Stimulated activated CD8-positive, alpha-beta memory T cell treated with anti-CD3 and anti-CD28 coated beads, Interleukin-7, amount 100 ng/mL, for 24 hours (primary cell): ENCODE data around the gene TOMM6.
"Not testable (repeated sequence)": the region's sequence is repeated elsewhere in the genome, so short reads cannot be mapped to it uniquely, and the experiment has no call there.

Source experiments
- DNase-seq: peaks from one replicate; pipeline ENCODE4 v3.0.0-alpha.2; 2020; ENCODE audit warnings: low read depth

Gene TOMM6

DNA sequence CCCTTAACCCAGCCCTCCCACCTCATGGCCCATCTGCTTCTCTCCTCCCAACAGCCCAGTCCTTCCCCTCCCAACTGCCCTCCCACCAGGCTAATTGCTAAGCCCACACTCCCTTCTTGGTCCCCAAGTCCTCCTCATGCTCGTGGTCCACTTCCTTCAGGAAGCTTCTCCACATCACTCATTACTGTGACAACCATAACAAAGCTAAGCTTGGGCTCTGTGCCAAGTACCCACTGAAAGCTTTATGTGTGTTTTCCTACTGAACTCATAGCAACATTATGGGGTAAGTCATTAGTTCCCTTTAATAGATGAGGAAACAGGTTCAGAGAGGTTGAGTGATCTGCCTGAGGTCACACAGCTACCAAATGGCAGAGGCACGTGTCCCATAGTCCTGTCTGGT lies 24.0 kb upstream of the TOMM6 start:
- DNase-seq: no peak

DNA sequence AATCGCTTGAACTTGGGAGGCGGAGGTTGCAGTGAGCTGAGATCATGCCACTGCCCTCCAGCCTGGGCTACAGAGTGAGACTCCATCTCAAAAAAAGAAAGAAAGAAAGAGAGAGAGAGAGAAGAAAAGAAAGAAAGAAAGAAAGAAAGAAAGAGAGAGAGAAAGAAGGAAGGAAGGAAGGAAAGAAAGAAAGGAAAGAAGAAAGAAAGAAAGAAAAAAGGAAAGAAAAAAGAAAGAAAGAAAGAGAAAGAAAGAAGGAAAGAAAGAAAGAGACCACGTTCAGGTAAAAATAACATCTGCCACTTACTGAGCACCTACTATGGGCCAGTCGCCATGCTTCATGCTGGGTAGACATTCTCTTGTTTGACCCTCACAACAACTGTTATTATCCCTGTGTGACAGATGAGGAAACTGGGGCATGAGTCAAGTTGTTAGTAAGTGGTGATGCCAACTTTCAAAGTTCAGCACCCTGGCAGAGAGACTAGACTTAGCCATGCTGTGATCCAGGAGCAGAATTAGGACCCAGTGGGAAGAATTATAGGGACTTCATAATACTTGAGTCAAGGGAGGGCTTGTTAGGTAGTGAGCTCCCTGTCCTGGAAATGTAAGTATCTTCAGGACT lies 21.3 kb upstream of the TOMM6 start:
- DNase-seq: not testable (repeated sequence)

DNA sequence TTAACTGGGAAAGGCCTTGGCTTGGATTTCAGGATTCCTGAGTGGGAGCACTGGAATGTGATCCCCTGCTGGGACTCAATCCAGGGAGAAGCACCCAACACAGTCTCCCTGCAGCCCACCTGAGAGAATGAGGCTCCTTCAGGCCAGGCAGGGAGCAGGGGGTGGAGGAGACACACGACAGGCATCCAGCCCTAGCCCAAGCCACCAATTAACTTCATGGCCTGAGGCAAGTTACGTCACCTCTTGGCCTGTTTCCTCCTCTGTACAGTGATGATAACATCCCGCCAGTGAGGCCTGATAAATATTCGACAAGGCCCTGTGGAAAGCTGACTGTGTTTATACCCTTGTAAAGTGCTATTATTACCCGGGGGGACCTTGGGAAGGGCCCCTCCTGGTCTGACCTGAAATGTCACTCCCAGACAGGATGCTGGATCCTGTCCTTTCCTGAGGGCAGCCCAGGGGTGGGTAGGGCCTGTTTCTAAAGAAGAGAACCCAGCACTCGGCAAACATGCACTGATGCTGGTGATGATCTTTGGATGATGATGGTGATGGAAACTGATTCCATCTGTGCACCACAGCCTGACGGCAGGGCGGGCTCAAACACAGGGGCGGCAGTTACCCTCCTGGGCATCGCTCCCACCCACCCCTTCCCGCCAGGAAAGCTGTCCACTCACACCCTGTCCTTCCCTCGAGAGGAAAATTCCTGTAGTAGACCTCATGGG lies 20.2 kb upstream of the TOMM6 start:
- DNase-seq: no peak

GRCh38 chr6:41768545-41769308 lies 18.8 kb upstream of the TOMM6 start:
- no peak for DNase-seq

DNA sequence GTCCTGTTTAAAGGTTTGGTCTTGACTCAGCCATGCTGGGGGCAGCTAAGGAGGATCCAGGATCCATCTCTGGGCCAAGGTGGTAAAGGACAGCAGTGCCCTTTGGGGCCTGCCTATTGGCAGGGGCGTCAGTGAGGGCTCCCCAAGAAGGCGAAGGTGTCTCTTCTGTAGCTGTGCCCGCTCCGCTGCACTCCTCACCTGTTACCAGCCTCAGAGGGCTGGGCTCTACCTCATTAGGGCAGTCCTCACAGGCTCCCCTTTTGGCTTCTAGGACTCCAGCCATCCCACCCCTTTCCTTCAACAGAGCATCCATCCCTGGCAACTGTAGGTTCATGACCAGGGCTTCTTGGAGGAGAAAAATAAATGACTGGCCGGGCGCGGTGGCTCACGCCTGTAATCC lies 18.1 kb upstream of the TOMM6 start:
- DNase-seq: no peak

DNA sequence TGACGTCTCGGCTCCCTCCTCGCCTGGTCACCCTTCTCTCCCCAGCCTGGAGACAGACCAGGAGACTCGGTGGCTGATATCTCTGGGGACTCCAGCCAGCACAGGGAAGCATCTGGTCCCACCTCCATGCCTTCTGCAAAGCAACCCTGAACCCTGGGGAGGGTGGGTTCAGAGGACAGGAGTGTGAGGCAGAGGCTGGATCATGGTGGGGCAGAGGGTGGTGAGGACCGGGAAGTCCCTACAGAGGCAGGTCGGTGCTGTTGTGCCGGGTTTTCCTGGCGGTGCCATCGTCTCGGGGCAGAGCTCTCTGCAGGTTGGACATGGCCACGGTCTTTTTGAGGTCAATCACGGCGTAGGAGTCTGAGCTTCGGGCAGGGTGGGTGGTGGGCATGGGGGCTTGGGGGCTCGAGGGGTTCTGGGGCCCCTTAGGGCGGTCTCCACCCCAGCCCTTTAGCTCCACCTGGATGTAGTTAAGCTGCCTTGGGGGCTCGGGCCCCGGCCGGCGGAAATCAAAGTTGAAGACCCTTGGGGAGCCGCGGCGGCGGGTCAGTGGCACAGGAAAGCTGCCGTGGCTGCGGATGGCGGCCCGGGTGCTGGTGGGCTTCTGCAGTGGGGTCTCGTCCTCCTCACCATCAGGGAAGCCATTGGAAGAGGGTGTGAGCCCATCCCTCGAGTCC lies 17.0 kb upstream of the TOMM6 start:
- no peak for DNase-seq

DNA sequence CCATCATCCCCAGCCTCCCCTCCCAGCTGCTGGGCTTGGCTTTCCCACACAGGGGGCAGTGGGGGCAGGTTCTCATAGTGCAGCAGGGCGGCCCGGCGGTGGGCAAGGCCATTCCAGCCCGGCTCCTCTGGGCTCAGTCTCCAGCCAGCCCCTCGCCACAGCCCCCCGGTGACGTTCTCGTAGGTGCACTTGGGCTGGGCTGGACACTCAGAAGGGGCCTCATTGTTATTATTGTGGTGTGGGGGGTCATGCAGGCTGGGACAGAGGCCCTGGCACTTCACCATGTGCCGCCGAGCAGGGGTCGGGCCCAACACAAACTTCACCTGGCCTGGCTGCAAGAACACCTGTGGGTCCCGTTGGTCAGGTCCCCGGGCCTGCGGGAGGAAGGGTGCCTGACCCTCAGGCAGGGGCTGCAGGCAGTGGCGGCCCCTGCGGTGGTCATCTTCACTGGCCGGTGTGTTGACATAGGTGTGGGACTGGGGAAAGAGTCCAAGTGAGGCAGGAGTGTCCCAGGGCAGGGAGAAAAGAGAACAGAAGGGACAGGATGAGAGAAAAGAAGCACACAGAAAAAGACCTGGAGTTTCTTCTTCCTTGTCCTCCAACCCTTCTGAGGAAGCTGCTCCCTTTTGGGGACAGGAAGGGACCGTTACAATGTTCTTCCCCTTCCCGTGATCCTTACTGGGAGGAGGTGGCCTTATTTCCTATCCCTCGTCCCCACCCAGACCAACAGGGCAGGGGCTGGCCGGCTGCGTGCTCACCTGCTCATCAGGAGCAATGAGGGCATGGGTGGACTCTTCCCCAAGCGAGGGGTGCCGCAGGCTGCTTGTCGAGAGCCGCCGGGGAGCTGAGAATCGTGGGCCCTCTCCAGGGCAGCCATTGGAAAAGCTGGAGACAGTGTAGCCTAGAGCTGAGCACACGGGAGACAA lies 16.2 kb upstream of the TOMM6 start:
- DNase-seq: no peak

- no peak for DNase-seq
Measured at GRCh38 chr6:41774841-41775240, 12.7 kb upstream of the TOMM6 start.

GRCh38 chr6:41775293-41775882 lies 12.1 kb upstream of the TOMM6 start:
- DNase-seq: no peak

GRCh38 chr6:41777551-41778285 lies 9.8 kb upstream of the TOMM6 start:
- no peak for DNase-seq

DNA sequence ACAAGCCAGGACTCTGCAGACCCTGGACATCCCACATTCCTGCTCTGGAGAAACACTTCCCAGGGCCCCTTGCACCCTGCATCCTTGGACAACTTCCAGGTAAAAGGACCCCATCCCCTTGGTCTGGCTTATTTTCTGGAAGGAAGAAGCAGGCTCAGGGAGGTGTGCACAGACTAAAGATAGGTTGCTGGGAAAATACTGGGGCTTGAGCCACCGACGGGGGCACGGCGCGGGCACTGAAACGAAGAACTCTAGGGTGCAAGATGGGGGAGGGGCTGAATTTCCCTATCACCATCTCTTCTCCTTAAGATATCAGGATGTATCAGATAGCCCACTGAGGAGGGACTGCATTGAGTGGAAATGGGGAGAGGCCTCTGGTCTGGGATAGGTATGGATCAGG lies 8.6 kb upstream of the TOMM6 start:
- DNase-seq: no peak

DNA sequence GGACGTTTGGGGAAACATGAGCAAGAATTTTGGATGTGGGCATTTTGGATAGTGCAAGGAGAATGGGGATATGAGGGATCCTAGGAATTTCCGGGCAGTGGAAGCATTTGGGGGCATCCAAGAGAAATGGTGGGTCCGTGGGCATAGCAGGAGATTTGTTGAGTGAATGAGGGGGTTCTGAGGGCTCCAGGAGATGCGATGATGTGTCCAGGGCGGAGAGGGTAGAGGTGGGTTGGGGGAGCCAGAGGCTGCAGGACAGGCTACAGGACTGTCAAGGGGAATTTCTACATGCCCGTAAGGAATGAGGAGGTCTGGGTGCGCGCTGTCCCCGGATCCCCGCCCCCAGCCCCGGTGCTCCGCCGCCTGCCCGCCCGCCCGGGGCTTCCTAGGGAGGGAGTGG lies 8.2 kb upstream of the TOMM6 start:
- DNase-seq: no peak

DNA sequence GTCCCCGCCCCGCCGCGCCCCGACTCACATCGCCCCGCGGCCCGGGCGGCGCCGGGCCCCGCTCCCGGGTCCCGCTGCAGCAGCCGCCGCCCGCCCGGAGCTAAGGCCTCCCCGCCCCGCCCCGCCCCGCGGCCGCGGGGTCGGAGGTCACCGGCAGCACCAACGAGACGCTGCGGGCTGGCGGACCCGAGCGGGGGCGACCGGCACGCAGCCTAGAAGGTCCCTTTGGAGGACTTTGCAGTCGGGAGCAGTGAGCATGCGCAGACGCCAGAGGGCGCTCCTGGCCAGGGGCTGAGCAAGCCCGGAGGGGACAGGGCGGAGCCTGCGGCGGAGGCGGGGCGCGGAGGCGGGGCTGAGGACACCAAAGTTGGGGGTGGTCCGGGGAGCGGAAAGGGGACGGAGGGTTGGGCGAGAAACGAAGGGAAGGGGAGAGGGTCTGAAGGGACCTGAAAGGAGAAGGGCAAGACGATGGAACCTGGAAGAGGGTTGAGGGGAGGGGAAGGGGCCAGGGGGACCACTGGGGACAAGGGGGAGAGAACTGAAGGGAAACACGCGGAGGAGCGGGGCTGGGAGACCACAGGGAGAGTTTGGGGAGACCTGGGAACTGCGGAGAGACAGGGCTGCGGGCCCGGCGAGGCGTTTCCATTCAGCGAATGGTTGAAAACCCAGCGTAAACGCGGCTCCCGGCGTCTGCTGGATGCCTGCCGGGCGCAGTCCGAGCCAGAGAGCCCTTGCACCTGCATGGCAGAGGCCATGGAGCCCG lies 7.5 kb upstream of the TOMM6 start, which contains the start of gene FRS3:
Gene FRS3, minus strand, starts transcription at position 113 of the 763 bp plus-strand sequence. CDS start 2,913 bp downstream, outside the sequence.
- peak; percentile 99 for DNase-seq

GRCh38 chr6:41780551-41781365 lies 6.7 kb upstream of the TOMM6 start, which contains the start of gene PRICKLE4:
PRICKLE4 (plus strand) TSS chr6:41780782; CDS start chr6:41783474, 2,692 bp downstream.
- no peak for DNase-seq

GRCh38 chr6:41781366-41781730 lies 6.1 kb upstream of the TOMM6 start:
- no peak for DNase-seq

GRCh38 chr6:41783106-41783780 lies 4.3 kb upstream of the TOMM6 start:
- no peak for DNase-seq

- DNase-seq: no peak
Measured at GRCh38 chr6:41784581-41785171, 2.8 kb upstream of the TOMM6 start.

GRCh38 chr6:41785254-41785653 lies 2.2 kb upstream of the TOMM6 start:
- DNase-seq: no peak
